HG03439 (cell line): ENCODE results near the gene PRR23B.
"Not testable (repeated sequence)": the region's sequence is repeated elsewhere in the genome, so short reads cannot be mapped to it uniquely, and the experiment has no call there.

Experiments
- ATAC-seq: cut with Tn5 transposase; IDR thresholded peaks from one replicate; pipeline ENCODE4 v1.9.1; 2021; ENCODE audit warnings: mild to moderate bottlenecking, moderate library complexity; ENCODE audit not compliant: unreplicated experiment

The PRR23B gene

GRCh38 chr3:139020868-139021234, at the start of gene PRR23B:
TSS of gene PRR23B (minus strand) at chr3:139020926. CDS start at chr3:139020661, 265 bp downstream.
- no peak for ATAC-seq

GRCh38 chr3:139062918-139063317, 42.2 kb upstream of the PRR23B start:
- no peak for ATAC-seq

GRCh38 chr3:139052802-139053600, 32.3 kb upstream of the PRR23B start:
- ATAC-seq: no peak

GRCh38 chr3:139044366-139045210, 23.9 kb upstream of the PRR23B start, which contains the start of gene PRR23C:
TSS of gene PRR23C (minus strand) at chr3:139044892. CDS start at chr3:139044620, 272 bp downstream.
- no peak for ATAC-seq

GRCh38 chr3:139043554-139044365, 23.0 kb upstream of the PRR23B start:
- ATAC-seq: no peak

GRCh38 chr3:139037478-139037877, 16.8 kb upstream of the PRR23B start:
- ATAC-seq: no peak

GRCh38 chr3:139032326-139033002, 11.7 kb upstream of the PRR23B start:
- ATAC-seq: no peak

- not testable (repeated sequence) for ATAC-seq
Observed at GRCh38 chr3:139030576-139030975, 9.8 kb upstream of the PRR23B start.

GRCh38 chr3:139024968-139025367, 4.2 kb upstream of the PRR23B start:
- ATAC-seq: no peak

GRCh38 chr3:139020036-139020867, 474 bp downstream of the PRR23B start:
- ATAC-seq: no peak

GRCh38 chr3:139016430-139017048, 4.2 kb downstream of the PRR23B start:
- no peak for ATAC-seq

- ATAC-seq: no peak
Observed at GRCh38 chr3:139006051-139006716, 14.5 kb downstream of the PRR23B start, which contains the start of gene PRR23A. TSS of gene PRR23A (minus strand) at chr3:139006268. CDS start at chr3:139006268, 0 bp downstream.

GRCh38 chr3:139005356-139005993, 15.3 kb downstream of the PRR23B start:
- ATAC-seq: no peak

GRCh38 chr3:138995706-138996105, 25.0 kb downstream of the PRR23B start:
- ATAC-seq: no peak

GRCh38 chr3:138987181-138987580, 33.5 kb downstream of the PRR23B start:
- no peak for ATAC-seq

- no peak for ATAC-seq
Observed at GRCh38 chr3:138985932-138986331, 34.8 kb downstream of the PRR23B start.

- no peak for ATAC-seq
Observed at GRCh38 chr3:138984816-138985215, 35.9 kb downstream of the PRR23B start.

GRCh38 chr3:138976047-138976446, 44.7 kb downstream of the PRR23B start:
- ATAC-seq: no peak
